Gastroesophageal sphincter (tissue), 4 donors: ENCODE measurements around the gene PLAC1. TPM values are rescaled to one million over a fixed set of nuclear protein-coding genes. Genes with fewer than 3 reads are reported as not detected.

ENCODE experiments used
- ATAC-seq: fragments of 150-250 bp; one replicate; pipeline ENCODE4 v1.9.1; 2016; ENCODE audit warnings: mild to moderate bottlenecking, moderate library complexity
- H3K27ac ChIP-seq, 4 donors: fragments of 200-600 bp; sonication (generic) in 3 of 4; 1 replicate in 3 of 4; 2 replicates in 1 of 4; pipeline ENCODE4 v1.5.1; 2016 to 2019
- H3K27me3 ChIP-seq: fragments of 200-600 bp; sonication (generic); one replicate; pipeline ENCODE4 v1.5.1; 2019
- H3K36me3 ChIP-seq, 2 donors: fragments of 200-600 bp; sonication (generic); one replicate each; pipeline ENCODE4 v1.5.1; 2019; ENCODE audit warnings: control low read depth in 1 of 2
- H3K4me1 ChIP-seq, 3 donors: fragments of 200-600 bp; sonication (generic); 1 replicate in 2 of 3; 2 replicates in 1 of 3; pipeline ENCODE4 v1.5.1; 2016 to 2019; ENCODE audit warnings: control low read depth in 2 of 3
- H3K4me3 ChIP-seq, 2 donors: fragments of 200-600 bp; sonication (generic); one replicate each; pipeline ENCODE4 v1.5.1; 2019; ENCODE audit warnings: mild to moderate bottlenecking in 1 of 2, moderate library complexity in 1 of 2
- H3K9me3 ChIP-seq, 3 donors: fragments of 200-600 bp; sonication (generic); one replicate each; pipeline ENCODE4 v1.5.1; 2017 to 2019; ENCODE audit warnings: control low read depth in 2 of 3
- EP300 ChIP-seq: sonication (generic); formaldehyde crosslinking; IDR thresholded peaks from one replicate; pipeline ENCODE4 v1.6.1; 2017; ENCODE audit warnings: antibody characterized with exemption, mild to moderate bottlenecking
- POLR2A ChIP-seq, 2 donors: fragments of 450-650 bp; IDR thresholded peaks; one replicate each; pipeline ENCODE4 v1.6.1; 2017; ENCODE audit warnings: antibody characterized with exemption in 2 of 2, mild to moderate bottlenecking in 2 of 2, moderate library complexity in 1 of 2
- POLR2AphosphoS5 ChIP-seq: sonication (generic); formaldehyde crosslinking; IDR thresholded peaks from one replicate; pipeline ENCODE4 v1.6.1; 2017; ENCODE audit warnings: antibody characterized with exemption
- WGBS, 2 donors: methylation state at CpG; one replicate each; pipeline ENCODE4 v1.1.5; 2018; ENCODE audit warnings: low coverage in 1 of 2; 5-methylcytosine and 5-hydroxymethylcytosine counted together
- total RNA-seq, 4 donors: library from RNA; depleted of rRNA; stranded (reverse); fragments of >200 nt; gene quantifications; one replicate each; pipeline ENCODE4 v1.1.0, GENCODE V29; 2016
- TF ChIP-seq, protein P1 (sequence below), 4 experiments: fragments of 200-600 bp in 2 of 4; fragments of 450-650 bp in 2 of 4; sonication (generic) in 1 of 4; IDR thresholded peaks; one replicate each; pipeline ENCODE4 v1.5.1; 2017 to 2019; ENCODE audit warnings: antibody characterized with exemption in 4 of 4, mild to moderate bottlenecking in 2 of 4, moderate library complexity in 2 of 4

Gene PLAC1
- total RNA-seq, 4 donors from 2014 or later: not detected

- ATAC-seq: no peak
- H3K9me3 ChIP-seq: no peaks in the 10 kb centered on the region
- TF ChIP-seq POLR2A (IDR thresholded peaks at IDR 0.05): no peak
- no peak for TF ChIP-seq POLR2AphosphoS5
- H3K36me3 ChIP-seq: no peaks in the 10 kb centered on the region
- no peak overlapping the region for H3K27ac ChIP-seq
- H3K27me3 ChIP-seq: no peaks in the 10 kb centered on the region
- H3K4me3 ChIP-seq: no peak overlapping the region
- 62 to 100% methylated on average over 1 to 2 of the region's 2 CpGs for WGBS, 2 donors
- no peaks in the 10 kb centered on the region for H3K4me1 ChIP-seq
These were observed 18.2 kb upstream of the PLAC1 start for GRCh38 chrX:134676436-134676835.

GRCh38 chrX:134673123-134673522 is 14.9 kb upstream of the PLAC1 start:
- TF ChIP-seq, protein P1, sequence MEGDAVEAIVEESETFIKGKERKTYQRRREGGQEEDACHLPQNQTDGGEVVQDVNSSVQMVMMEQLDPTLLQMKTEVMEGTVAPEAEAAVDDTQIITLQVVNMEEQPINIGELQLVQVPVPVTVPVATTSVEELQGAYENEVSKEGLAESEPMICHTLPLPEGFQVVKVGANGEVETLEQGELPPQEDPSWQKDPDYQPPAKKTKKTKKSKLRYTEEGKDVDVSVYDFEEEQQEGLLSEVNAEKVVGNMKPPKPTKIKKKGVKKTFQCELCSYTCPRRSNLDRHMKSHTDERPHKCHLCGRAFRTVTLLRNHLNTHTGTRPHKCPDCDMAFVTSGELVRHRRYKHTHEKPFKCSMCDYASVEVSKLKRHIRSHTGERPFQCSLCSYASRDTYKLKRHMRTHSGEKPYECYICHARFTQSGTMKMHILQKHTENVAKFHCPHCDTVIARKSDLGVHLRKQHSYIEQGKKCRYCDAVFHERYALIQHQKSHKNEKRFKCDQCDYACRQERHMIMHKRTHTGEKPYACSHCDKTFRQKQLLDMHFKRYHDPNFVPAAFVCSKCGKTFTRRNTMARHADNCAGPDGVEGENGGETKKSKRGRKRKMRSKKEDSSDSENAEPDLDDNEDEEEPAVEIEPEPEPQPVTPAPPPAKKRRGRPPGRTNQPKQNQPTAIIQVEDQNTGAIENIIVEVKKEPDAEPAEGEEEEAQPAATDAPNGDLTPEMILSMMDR (IDR thresholded peaks at IDR 0.05): no peak
- H3K27me3 ChIP-seq: no peaks in the 10 kb centered on the region
- H3K27ac ChIP-seq: no peak overlapping the region
- H3K9me3 ChIP-seq: no peaks in the 10 kb centered on the region
- no peaks in the 10 kb centered on the region for H3K4me1 ChIP-seq
- no peak for ATAC-seq
- H3K4me3 ChIP-seq: no peak overlapping the region
- H3K36me3 ChIP-seq: no peaks in the 10 kb centered on the region

- WGBS, 2 donors: 82% methylated on average over 4 of the region's 4 CpGs; no CpG with 5 or more reads in 1 of the 2 donors
- no peak for TF ChIP-seq EP300
- no peak for TF ChIP-seq POLR2AphosphoS5
- TF ChIP-seq POLR2A (IDR thresholded peaks at IDR 0.05): no peak
- TF ChIP-seq, protein P1 (IDR thresholded peaks at IDR 0.05): no peak
These were observed 13.8 kb upstream of the PLAC1 start for GRCh38 chrX:134672101-134672500.

DNA sequence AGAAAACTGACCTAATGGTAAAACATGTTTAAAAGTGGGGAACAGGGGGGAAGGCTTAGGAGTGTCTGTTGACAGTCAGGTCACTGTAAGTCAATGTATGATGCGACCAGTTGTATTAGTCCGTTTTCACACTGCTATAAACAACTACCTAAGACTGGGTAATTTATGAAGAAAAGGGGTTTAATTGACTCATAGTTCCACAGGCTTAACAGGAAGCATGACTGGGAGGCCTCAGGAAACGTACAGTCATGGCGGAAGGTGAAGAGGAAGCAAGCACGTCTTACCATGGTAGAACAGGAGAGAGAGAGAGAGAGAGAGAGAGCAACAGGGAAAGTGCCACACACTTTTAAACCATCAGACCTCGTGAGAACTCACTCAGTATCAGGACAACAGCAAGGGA is 13.0 kb upstream of the PLAC1 start:
- Histone ChIP-seq H3K27me3 (no peaks in the 10 kb centered on the region), H3K4me3 (no peak overlapping the region), H3K9me3 (no peaks in the 10 kb centered on the region), H3K27ac (no peak overlapping the region), H3K36me3 (no peaks in the 10 kb centered on the region), H3K4me1 (no peaks in the 10 kb centered on the region)
- ATAC-seq: no peak
- 57 to 77% methylated on average over 5 to 6 of the region's 6 CpGs for WGBS, 2 donors
- no peak for TF ChIP-seq EP300
- TF ChIP-seq, protein P1 (IDR thresholded peaks at IDR 0.05): no peak
- no peak for TF ChIP-seq POLR2A (IDR thresholded peaks at IDR 0.05)
- no peak for TF ChIP-seq POLR2AphosphoS5

More at GRCh38 chrX:134672101-134672500, 13.8 kb upstream of the PLAC1 start:
- no peaks in the 10 kb centered on the region for H3K9me3 ChIP-seq
- no peak for ATAC-seq
- H3K4me3 ChIP-seq: no peak overlapping the region
- no peaks in the 10 kb centered on the region for H3K36me3 ChIP-seq
- no peak overlapping the region for H3K27ac ChIP-seq
- no peaks in the 10 kb centered on the region for H3K4me1 ChIP-seq
- H3K27me3 ChIP-seq: no peaks in the 10 kb centered on the region

- WGBS, 2 donors: 40 to 60% methylated on average over 1 of the region's 1 CpG
- ATAC-seq: no peak
- Histone ChIP-seq H3K4me3 (no peak overlapping the region), H3K27ac (no peak overlapping the region), H3K9me3 (no peaks in the 10 kb centered on the region), H3K27me3 (no peaks in the 10 kb centered on the region), H3K36me3 (no peaks in the 10 kb centered on the region), H3K4me1 (no peaks in the 10 kb centered on the region)
- TF ChIP-seq EP300: no peak
- no peak for TF ChIP-seq POLR2AphosphoS5
- TF ChIP-seq, protein P1 (IDR thresholded peaks at IDR 0.05): no peak
- no peak for TF ChIP-seq POLR2A (IDR thresholded peaks at IDR 0.05)
These were observed 12.1 kb upstream of the PLAC1 start for GRCh38 chrX:134670134-134670924.
